ENCODE results near the gene AUTS2.
A peak's percentile ranks its signal among the peaks of the same experiment; 100 is the strongest.

The AUTS2 gene

GRCh38 chr7:70533614-70534013, 935.3 kb downstream of the AUTS2 start:
- no peak for DNase-seq

- DNase-seq = peak; percentile 65
Measured at GRCh38 chr7:70539205-70539604, 940.9 kb downstream of the AUTS2 start.

GRCh38 chr7:70539617-70540016, 941.3 kb downstream of the AUTS2 start:
- no peak for DNase-seq

- no peak for DNase-seq
Measured at GRCh38 chr7:70540641-70541040, 942.4 kb downstream of the AUTS2 start.

- no peak for DNase-seq
Measured at GRCh38 chr7:70542750-70543376, 944.6 kb downstream of the AUTS2 start.

- DNase-seq = no peak
Measured at GRCh38 chr7:70544016-70544415, 945.7 kb downstream of the AUTS2 start.

- DNase-seq = no peak
Measured at GRCh38 chr7:70545214-70545613, 946.9 kb downstream of the AUTS2 start.

- DNase-seq = no peak
Measured at GRCh38 chr7:70552141-70552540, 953.9 kb downstream of the AUTS2 start.

- DNase-seq = peak; percentile 33
Measured at GRCh38 chr7:70553364-70553763, 955.1 kb downstream of the AUTS2 start.

GRCh38 chr7:70554646-70555045, 956.4 kb downstream of the AUTS2 start:
- no peak for DNase-seq

GRCh38 chr7:70556761-70557160, 958.5 kb downstream of the AUTS2 start:
- no peak for DNase-seq

- no peak for DNase-seq
Measured at GRCh38 chr7:70557338-70557737, 959.1 kb downstream of the AUTS2 start.

- no peak for DNase-seq
Measured at GRCh38 chr7:70559815-70560214, 961.5 kb downstream of the AUTS2 start.

- no peak for DNase-seq
Measured at GRCh38 chr7:70563960-70564359, 965.7 kb downstream of the AUTS2 start.

- no peak for DNase-seq
Measured at GRCh38 chr7:70565721-70566370, 967.6 kb downstream of the AUTS2 start.

- DNase-seq = no peak
Measured at GRCh38 chr7:70566671-70567070, 968.4 kb downstream of the AUTS2 start.

GRCh38 chr7:70568674-70569334, 970.5 kb downstream of the AUTS2 start:
- DNase-seq = no peak

- DNase-seq = no peak
Measured at GRCh38 chr7:70569335-70569819, 971.1 kb downstream of the AUTS2 start.

- no peak for DNase-seq
Measured at GRCh38 chr7:70570029-70570428, 971.8 kb downstream of the AUTS2 start.

- DNase-seq = no peak
Measured at GRCh38 chr7:70570961-70571360, 972.7 kb downstream of the AUTS2 start.

GRCh38 chr7:70571403-70571934, 973.2 kb downstream of the AUTS2 start:
- DNase-seq = peak; percentile 91

- peak; percentile 77 for DNase-seq
Measured at GRCh38 chr7:70571961-70572360, 973.7 kb downstream of the AUTS2 start.

GRCh38 chr7:70572571-70572970, 974.3 kb downstream of the AUTS2 start:
- no peak for DNase-seq

Measured in right hindlimb (tissue), 1 donor.